HepG2 (cell line): ENCODE results near the gene DQX1. TPM values are rescaled to one million over a fixed set of nuclear protein-coding genes. Genes with fewer than 3 reads are reported as not detected.

Source experiments
- AFF4 ChIP-seq: sonication (generic); formaldehyde crosslinking; IDR thresholded peaks from 2 replicates; pipeline ENCODE4 v1.4.0; 2020; ENCODE audit warnings: missing genetic modification reagents
- AHR ChIP-seq: IDR thresholded peaks from 2 replicates; pipeline ENCODE4 v1.6.1; 2018; ENCODE audit warnings: missing genetic modification reagents, missing compliant biosample characterization
- CEBPZ ChIP-seq: IDR thresholded peaks from 2 replicates; pipeline ENCODE4 v1.6.1; 2012; ENCODE audit warnings: low read length, improper control_type of control experiment
- KLF6 ChIP-seq: IDR thresholded peaks from 2 replicates; pipeline ENCODE4 v1.8.0; 2016; ENCODE audit warnings: missing biosample characterization, missing genetic modification reagents
- MYNN ChIP-seq: sonication (generic); formaldehyde crosslinking; IDR thresholded peaks from 2 replicates; pipeline ENCODE4 v1.4.0; 2020; ENCODE audit warnings: mild to moderate bottlenecking, low read depth, missing genetic modification reagents
- NFE2 ChIP-seq: sonication (generic); formaldehyde crosslinking; IDR thresholded peaks from 2 replicates; pipeline ENCODE4 v1.4.0; 2020; ENCODE audit warnings: missing genetic modification reagents
- PRDM10 ChIP-seq: sonication (generic); formaldehyde crosslinking; IDR thresholded peaks from 2 replicates; pipeline ENCODE4 v1.4.0; 2020; ENCODE audit warnings: low read depth, missing genetic modification reagents
- RFXAP ChIP-seq: sonication (generic); formaldehyde crosslinking; IDR thresholded peaks from 2 replicates; pipeline ENCODE4 v1.4.0; 2020; ENCODE audit warnings: missing genetic modification reagents, borderline replicate concordance
- SALL1 ChIP-seq: sonication (generic); formaldehyde crosslinking; IDR thresholded peaks from 2 replicates; pipeline ENCODE4 v1.8.0; 2022; ENCODE audit warnings: mild to moderate bottlenecking, missing genetic modification reagents
- SOX6 ChIP-seq, 2 experiments: fragments of 450-650 bp in 1 of 2; sonication (generic) in 1 of 2; formaldehyde crosslinking in 1 of 2; IDR thresholded peaks; 2 replicates each; pipeline versions ENCODE4 v1.4.0 to v1.6.1; 2017 to 2020; ENCODE audit warnings: antibody characterized with exemption in 1 of 2, mild to moderate bottlenecking in 1 of 2, missing genetic modification reagents in 1 of 2
- TARDBP ChIP-seq: sonication (generic); formaldehyde crosslinking; IDR thresholded peaks from 2 replicates; pipeline ENCODE4 v1.8.0; 2022; ENCODE audit warnings: mild to moderate bottlenecking, missing genetic modification reagents
- ZNF292 ChIP-seq: sonication (generic); formaldehyde crosslinking; IDR thresholded peaks from 2 replicates; pipeline ENCODE4 v1.8.1; 2022; ENCODE audit warnings: mild to moderate bottlenecking, low read depth, missing genetic modification reagents, borderline replicate concordance
- ZNF30 ChIP-seq: sonication (generic); formaldehyde crosslinking; IDR thresholded peaks from 2 replicates; pipeline ENCODE4 v1.5.0; 2020; ENCODE audit warnings: mild to moderate bottlenecking, missing genetic modification reagents
- ZNF703 ChIP-seq: sonication (generic); formaldehyde crosslinking; IDR thresholded peaks from 2 replicates; pipeline ENCODE4 v1.5.1; 2020; ENCODE audit warnings: missing genetic modification reagents, mild to moderate bottlenecking, moderate library complexity, borderline replicate concordance
- ZSCAN30 ChIP-seq: sonication (generic); formaldehyde crosslinking; IDR thresholded peaks from 2 replicates; pipeline ENCODE4 v1.5.0; 2020; ENCODE audit warnings: mild to moderate bottlenecking, missing genetic modification reagents
- polyA plus RNA-seq, 8 experiments: library from polyadenylated mRNA; depleted of rRNA in 3 of 8; stranded (reverse) in 7 of 8; unstranded in 1 of 8; fragments of >200 nt; fragmentation: Illumina TruSeq in 4 of 8; extraction: Trizol in 4 of 8; gene quantifications; 2 replicates each; pipeline versions ENCODE4 v1.2.1 to v1.2.3, GENCODE V29; 2011 to 2016; ENCODE audit warnings: low read depth in 4 of 8, missing spikeins in 1 of 8, mixed read lengths in 1 of 8; ENCODE audit not compliant: insufficient read depth in 1 of 8
- total RNA-seq, 5 experiments: library from RNA; depleted of rRNA; stranded (reverse); fragments of >200 nt; fragmentation: Illumina TruSeq; extraction: Trizol; gene quantifications; 2 replicates each; pipeline ENCODE4 v1.2.3, GENCODE V29; 2016; ENCODE audit warnings: low read depth in 1 of 5
- TF ChIP-seq, protein P1 (sequence below): sonication (generic); formaldehyde crosslinking; IDR thresholded peaks from 2 replicates; pipeline ENCODE4 v1.8.1; 2023; ENCODE audit warnings: mild to moderate bottlenecking, missing genetic modification reagents

Gene DQX1
- total and polyA plus RNA-seq, 2 of the 13 experiments (the other 11 are each of a cell fraction or from before 2014, with no cell fraction given) = 27.6 to 89.8 TPM

GRCh38 chr2:74497777-74498499 is 28.1 kb downstream of the DQX1 start (continued):
- TF ChIP-seq TARDBP (CRISPR knock-in tag) (0 out of 2 replicates have a peak, but pooled peaks have one; percentile 36), ZSCAN30 (CRISPR knock-in tag) (0 out of 2 replicates have a peak, but pooled peaks have one; percentile 26), NFE2 (CRISPR knock-in tag) (no peak), SALL1 (CRISPR knock-in tag) (peak; percentile 24; the same call in 1 of the 2 replicates), MYNN (CRISPR knock-in tag) (no peak), ZNF30 (no peak), CEBPZ (no peak), ZNF292 (CRISPR knock-in tag) (no peak), RFXAP (CRISPR knock-in tag) (no peak), ZNF703 (no peak), PRDM10 (no peak), KLF6 (no peak), AFF4 (CRISPR knock-in tag) (no peak), SOX6 (IDR thresholded peaks at IDR 0.05) (no peak), SOX6 (CRISPR knock-in tag; IDR thresholded peaks at IDR 0.05) (no peak), AHR (CRISPR knock-in tag) (no peak)
- TF ChIP-seq, protein P1, sequence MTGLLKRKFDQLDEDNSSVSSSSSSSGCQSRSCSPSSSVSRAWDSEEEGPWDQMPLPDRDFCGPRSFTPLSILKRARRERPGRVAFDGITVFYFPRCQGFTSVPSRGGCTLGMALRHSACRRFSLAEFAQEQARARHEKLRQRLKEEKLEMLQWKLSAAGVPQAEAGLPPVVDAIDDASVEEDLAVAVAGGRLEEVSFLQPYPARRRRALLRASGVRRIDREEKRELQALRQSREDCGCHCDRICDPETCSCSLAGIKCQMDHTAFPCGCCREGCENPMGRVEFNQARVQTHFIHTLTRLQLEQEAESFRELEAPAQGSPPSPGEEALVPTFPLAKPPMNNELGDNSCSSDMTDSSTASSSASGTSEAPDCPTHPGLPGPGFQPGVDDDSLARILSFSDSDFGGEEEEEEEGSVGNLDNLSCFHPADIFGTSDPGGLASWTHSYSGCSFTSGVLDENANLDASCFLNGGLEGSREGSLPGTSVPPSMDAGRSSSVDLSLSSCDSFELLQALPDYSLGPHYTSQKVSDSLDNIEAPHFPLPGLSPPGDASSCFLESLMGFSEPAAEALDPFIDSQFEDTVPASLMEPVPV (CRISPR knock-in tag) = peak; percentile 84; the same call in 1 of the 2 replicates
